Endometrium (tissue), 2 donors: ENCODE measurements around the gene TBL1Y.

Experiments used
- FAIRE-seq: peaks from 2 replicates; lab custom pipeline; 2012; peaks lifted over from hg19 to GRCh38; lab: Jason Lieb, UNC
- donor health status: control.
- donor health status: control.

TBL1Y gene

DNA sequence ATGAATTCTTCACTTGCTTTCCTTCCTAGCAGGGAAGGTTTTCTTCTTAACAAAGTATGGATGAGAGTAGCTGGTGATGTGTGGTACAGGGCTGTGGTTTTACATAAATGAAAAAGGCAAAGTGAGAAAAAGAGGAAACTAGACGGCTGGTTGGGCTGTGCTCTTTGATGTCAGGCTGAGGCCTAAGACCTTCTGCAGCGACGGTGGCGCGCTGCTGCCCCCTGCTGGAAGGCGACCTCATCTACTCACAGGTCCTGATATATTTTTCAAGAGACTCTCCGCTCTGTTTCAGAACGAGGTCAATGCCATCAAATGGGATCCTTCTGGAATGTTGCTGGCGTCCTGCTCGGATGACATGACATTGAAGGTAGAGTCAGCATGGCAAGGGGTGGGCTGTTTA, 175.1 kb downstream of the TBL1Y start:
- FAIRE-seq, result no peak

DNA sequence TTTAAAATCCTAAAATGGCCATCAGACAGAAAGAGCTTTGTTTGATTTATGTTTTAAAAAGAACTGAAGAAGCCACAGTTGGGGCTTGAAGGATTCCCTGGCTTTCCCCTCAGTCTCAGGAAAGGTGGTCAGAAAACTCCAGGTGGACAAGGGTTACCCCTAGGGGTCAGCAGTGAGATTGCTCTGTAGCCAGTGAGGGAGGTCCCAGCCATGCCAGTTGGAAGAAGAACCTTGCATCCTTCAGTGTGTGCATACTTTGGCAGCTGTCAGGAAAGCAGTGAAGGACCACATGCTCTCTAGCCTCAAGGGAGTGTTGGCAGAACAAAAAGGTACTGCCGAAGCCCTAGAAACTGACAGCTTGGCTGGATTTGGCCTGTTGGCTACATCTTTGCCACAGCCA, 182.3 kb downstream of the TBL1Y start:
- no peak for FAIRE-seq

DNA sequence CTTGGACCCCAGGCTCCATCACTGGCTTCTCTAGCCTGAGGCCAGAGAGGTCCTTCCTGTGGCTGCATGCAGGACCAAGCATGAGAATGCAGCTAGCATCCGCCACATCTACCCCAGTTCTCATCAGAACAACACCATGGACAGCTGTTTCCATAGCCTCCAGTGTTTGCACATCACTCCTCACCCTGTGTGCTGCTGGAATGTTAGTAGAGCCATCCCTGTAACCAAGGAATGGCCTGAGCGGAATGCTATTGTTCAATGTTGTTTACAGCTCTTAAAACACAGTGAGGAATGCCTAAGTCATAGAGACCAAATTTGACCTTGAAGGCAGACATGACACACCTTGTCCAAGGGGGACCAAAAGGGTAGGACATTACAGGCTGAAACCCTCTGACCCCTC, 183.9 kb downstream of the TBL1Y start:
- FAIRE-seq, result no peak

DNA sequence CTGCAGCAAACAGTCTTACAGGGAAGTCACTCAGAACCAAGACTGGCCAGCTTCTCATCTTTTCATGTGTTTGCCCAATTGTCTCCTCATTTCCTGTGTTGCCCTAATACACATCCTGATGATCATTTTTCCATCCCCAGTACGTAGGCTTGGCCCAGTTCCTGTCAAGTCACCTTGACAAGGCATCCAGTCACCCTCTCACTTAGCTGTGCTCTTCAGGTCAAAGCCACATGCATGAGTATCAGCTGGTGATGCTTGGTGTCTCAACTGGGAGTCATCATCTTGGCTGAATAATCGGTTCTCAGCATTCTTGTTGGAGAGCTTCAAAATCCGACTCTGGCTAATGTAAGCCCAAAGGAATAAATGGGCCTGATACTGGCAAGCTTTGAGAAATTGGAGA, 186.5 kb downstream of the TBL1Y start:
- FAIRE-seq, result no peak

DNA sequence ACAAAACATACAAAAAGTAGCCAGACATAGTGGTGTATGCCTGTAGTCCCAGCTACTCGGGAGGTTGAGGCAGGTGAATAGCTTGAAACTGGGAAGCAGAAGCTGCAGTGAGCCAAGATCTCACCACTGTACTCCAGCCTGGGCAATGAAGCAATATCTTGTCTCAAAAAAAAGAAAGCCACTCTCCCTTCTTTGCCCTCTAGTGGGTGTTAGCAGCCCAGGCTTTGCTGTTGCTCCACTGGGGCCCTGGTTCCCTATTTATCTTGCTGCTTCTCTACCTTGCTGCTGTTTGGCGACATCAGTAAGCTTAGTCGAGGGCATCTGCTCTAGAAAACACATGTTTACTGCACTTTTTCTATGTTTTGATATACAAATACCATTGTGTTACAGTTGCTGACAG, 189.2 kb downstream of the TBL1Y start:
- FAIRE-seq, result no peak

DNA sequence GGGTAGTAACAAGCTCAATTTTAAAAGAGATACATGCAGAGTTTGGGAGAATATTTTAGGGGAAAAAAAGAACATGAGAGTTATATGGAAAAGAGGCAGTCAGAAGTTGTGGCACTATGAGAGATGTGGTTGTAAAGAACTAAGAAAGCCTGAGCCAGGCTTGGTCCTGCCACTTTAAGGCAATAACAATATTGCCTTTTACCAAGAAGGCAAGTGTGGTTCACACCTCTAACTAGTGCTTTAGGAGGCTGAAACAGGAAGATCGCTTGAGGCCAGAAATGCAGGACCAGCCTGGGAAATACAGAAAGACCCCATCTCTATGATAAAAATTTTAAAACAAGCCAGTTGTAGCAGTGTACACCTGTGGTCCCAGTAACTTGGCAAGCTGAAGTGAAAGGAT, 192.2 kb downstream of the TBL1Y start:
- no peak for FAIRE-seq

DNA sequence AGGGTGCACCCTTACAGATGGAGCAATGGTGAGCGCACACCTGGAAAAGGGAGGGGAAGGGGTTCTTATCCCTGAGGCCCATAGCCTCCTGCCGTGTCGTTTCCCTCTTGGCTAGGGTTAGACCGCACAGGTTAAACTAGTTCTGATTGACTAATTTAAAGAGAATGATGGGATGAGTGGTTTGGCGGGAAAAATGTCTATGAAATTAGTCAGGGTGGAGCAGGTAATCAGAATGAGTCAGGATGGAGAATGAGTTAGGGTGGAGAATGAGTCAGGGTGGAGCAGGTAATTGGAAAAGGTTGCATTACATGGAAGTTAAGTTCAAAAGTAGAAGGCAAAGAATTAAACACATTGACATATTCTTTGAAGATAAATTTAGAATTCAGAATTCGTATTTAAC, 196.7 kb downstream of the TBL1Y start:
- FAIRE-seq, result no peak

DNA sequence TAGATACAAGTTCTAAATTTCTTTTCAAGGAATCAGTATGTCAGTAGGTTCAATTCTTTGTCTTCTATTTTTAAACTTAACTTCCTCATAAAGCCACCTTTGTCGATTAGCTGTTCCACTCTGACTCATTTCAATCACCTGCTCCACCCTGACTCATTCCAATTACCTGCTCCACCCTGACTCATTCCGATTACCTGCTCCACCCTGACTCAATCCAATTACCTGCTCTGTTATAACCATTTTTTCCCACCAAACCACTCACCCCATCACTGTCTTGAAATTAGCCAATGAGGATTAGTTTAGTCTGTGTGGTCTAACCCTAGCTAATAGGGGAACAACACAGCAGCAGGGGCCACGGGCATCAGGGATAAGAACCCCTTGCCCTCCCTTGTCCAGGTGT, 199.6 kb downstream of the TBL1Y start:
- FAIRE-seq, result no peak

DNA sequence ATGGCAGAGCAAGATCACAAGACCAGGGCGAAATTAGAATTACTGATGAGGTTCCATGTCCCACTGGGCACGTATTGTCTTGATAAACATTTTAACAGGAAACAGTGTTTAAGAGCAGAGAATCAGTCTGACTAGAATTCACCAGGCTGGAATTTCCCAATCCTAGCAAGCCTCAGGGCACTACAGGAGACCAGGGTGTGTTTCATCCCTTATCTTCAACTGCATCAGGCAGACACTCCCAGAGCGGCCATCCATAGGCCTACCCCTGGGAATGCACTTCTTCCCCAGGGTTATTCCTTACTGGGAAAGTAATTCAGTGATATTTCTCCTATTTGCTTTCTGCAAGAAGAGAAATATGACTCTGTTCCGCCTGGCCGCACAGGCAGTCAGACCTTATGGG, 205.4 kb downstream of the TBL1Y start:
- FAIRE-seq, result no peak

DNA sequence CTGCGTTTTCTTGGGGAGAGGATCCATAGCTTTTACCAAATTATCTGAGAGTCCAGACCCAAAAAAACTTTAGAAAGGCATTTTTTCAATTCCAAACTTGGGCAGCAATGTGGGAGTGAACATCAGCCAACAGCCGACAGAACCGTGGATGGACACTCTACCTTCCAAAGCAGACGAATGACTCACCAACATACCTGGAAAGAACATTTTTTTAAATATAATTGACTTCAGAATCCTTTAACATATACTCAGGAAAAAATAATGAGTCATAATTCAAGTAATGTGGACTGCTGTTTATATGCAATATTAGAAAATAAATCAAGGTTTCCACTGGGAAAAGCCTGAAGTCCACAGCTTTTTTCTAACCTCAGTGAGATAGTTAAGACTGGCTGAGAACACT, 211.7 kb downstream of the TBL1Y start:
- no peak for FAIRE-seq

DNA sequence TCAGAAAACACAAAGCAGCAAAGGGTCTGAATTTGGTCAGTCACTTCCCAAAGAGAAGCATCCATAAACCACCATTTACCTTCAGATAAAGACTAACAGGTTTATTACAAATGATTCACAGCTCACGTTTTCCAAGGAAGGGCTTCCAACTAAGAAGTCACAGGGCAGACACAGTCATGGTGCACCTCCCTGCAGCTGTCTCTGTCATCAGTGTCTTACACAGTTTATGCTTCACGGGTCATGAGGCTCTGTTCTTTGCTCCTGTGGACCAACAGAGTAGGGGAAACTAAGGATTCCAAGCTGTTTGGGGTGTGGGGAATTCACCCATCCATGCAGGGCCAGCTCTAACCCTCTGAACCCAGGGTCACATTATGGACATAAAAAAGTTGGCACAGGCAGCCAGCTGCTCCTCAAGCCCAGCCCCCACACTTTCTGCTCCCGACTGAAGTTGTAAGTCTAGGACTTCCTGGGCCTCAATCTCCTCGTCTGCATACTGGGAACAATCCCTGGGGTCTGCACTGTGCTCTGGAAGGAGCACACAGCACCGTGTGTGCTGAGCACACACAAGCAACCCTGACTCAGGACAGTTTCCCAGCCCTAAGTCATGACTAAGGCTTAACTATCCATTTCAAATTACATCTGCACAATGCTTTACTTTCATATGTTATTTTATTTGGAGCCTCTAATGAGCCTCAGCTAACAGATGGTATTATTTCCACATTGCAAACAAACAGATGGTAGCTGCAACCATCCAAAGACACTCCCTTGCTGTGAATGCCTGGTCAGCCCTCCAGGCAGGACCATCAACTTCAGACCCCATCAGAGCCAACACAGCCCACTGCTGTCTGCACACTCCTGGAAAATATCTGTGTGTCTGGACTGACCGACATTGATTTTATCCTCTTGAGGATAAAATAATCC, 214.9 kb downstream of the TBL1Y start:
- no peak for FAIRE-seq

DNA sequence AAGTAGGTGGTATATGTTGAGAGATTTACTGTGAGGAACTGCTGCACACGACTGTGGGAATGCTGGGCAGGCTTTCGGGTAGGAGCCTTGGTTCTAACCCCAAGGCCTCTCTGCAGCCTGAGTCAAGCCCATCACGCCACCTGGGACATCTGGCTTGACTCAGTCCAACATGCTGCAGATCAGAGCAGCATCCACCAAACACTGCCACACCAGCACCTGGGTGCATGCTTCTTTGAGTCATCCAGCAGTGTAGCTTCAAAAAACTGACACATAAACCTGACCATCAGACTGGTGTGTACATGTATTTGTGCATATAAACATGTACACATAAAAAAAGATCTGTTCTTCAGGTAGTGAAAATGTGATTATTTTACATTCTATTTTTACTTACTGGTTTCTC, 217.7 kb downstream of the TBL1Y start:
- no peak for FAIRE-seq
